Left colon (tissue), 2 donors: ENCODE measurements around the gene IQSEC1. TPM values are rescaled to one million over a fixed set of nuclear protein-coding genes. Genes with fewer than 3 reads are reported as not detected.

Experiments used
- ATAC-seq: fragments of 200-7000 bp; cut with Tn5 transposase; one replicate; pipeline ENCODE4 v1.9.1; 2020; ENCODE audit warnings: mild to moderate bottlenecking, moderate library complexity
- DNase-seq, 2 donors: peaks; one replicate each; pipeline ENCODE4 v3.0.0-alpha.2; 2020
- intact Hi-C, 2 donors: fragments of 100-400 bp; cut with DNase I in 1 of 2; cut with micrococcal nuclease in 1 of 2; formaldehyde crosslinking; loops; one replicate each; pipeline versions ENCODE4 v1.11.2 to v1.14.0; 2022; cut with DNase I, micrococcal nuclease
- total RNA-seq, 2 donors: library from RNA; stranded (reverse); fragmentation: NEBNext Ultra II Directional; extraction: Animal tissue kit (Norgen Biotek cat#: 25700); gene quantifications; one replicate each; pipeline ENCODE4 v1.2.1, GENCODE V29; 2021
- donor health status: DM: no; HTN: no; CAD: no.
- donor health status: DM: yes; HTN: yes; CAD: no.

Gene IQSEC1
- total RNA-seq, 2 donors from 2014 or later: 17.2 to 23.6 TPM

- ATAC-seq (no peak), DNase-seq (no peak)
- intact Hi-C loops: no loop called here
These were observed 762 bp upstream of the IQSEC1 start for GRCh38 chr3:13074006-13074375.

- DNase-seq: no peak
- intact Hi-C loops: no loop called here
- ATAC-seq: no peak
These were observed 466 bp downstream of the IQSEC1 start for GRCh38 chr3:13072600-13073325.

- DNase-seq (peak; percentile 55 to 60), ATAC-seq (peak; percentile 31)
- intact Hi-C loops: no loop called here
These were observed 1.0 kb downstream of the IQSEC1 start for GRCh38 chr3:13072239-13072599.

- intact Hi-C loops: no loop called here
- ATAC-seq (no peak), DNase-seq (no peak)
These were observed 1.5 kb downstream of the IQSEC1 start for GRCh38 chr3:13071695-13072094.

GRCh38 chr3:13070391-13071070, 2.7 kb downstream of the IQSEC1 start:
- ATAC-seq (no peak), DNase-seq (no peak)
- intact Hi-C loops: no loop called here

- intact Hi-C loops: no loop called here
- DNase-seq (no peak), ATAC-seq (peak; percentile 34)
These were observed 3.7 kb downstream of the IQSEC1 start for GRCh38 chr3:13069495-13069894.

- ATAC-seq: no peak
- intact Hi-C loops: no loop called here
These were observed 4.8 kb downstream of the IQSEC1 start for GRCh38 chr3:13068269-13069010.

GRCh38 chr3:13067778-13068177, 5.5 kb downstream of the IQSEC1 start:
- ATAC-seq: no peak
- DNase-seq: no peak
- intact Hi-C loops: no loop called here

More at GRCh38 chr3:13068269-13069010, 4.8 kb downstream of the IQSEC1 start:
- DNase-seq: no peak

- DNase-seq: no peak
- ATAC-seq: no peak
- intact Hi-C loops: no loop called here
These were observed 6.4 kb downstream of the IQSEC1 start for GRCh38 chr3:13066834-13067233.

- intact Hi-C loops: no loop called here
- DNase-seq: no peak
- no peak for ATAC-seq
These were observed 7.0 kb downstream of the IQSEC1 start for GRCh38 chr3:13066236-13066635.

- DNase-seq (no peak), ATAC-seq (no peak)
- intact Hi-C loops: no loop called here
These were observed 7.5 kb downstream of the IQSEC1 start for GRCh38 chr3:13065727-13066126.

- intact Hi-C loops: no loop called here
- ATAC-seq: no peak
- DNase-seq: no peak
These were observed 8.3 kb downstream of the IQSEC1 start for GRCh38 chr3:13064964-13065363.

GRCh38 chr3:13064159-13064868, 8.9 kb downstream of the IQSEC1 start:
- intact Hi-C loops: no loop called here
- no peak for ATAC-seq
- no peak for DNase-seq

- DNase-seq (no peak), ATAC-seq (no peak)
- intact Hi-C loops: no loop called here
These were observed 10.0 kb downstream of the IQSEC1 start for GRCh38 chr3:13063225-13063624.

- ATAC-seq: no peak
- DNase-seq: no peak
- intact Hi-C loops: no loop called here
These were observed 10.6 kb downstream of the IQSEC1 start for GRCh38 chr3:13062647-13063046.

GRCh38 chr3:13060341-13060910, 12.8 kb downstream of the IQSEC1 start:
- intact Hi-C loops: no loop called here
- ATAC-seq: no peak
- DNase-seq: no peak

GRCh38 chr3:13058346-13059120, 14.7 kb downstream of the IQSEC1 start:
- DNase-seq (no peak), ATAC-seq (no peak)
- intact Hi-C loops: no loop called here

- intact Hi-C loops: no loop called here
- DNase-seq (no peak), ATAC-seq (no peak)
These were observed 15.8 kb downstream of the IQSEC1 start for GRCh38 chr3:13057282-13058040.
